HG03108 (cell line): ENCODE measurements around the gene CRYBB3.
"Not testable (repeated sequence)": the region's sequence is repeated elsewhere in the genome, so short reads cannot be mapped to it uniquely, and the experiment has no call there.

Experiments
- ATAC-seq: cut with Tn5 transposase; IDR thresholded peaks from one replicate; pipeline ENCODE4 v1.9.1; 2021; ENCODE audit warnings: moderate library complexity; ENCODE audit not compliant: unreplicated experiment

CRYBB3 gene

GRCh38 chr22:25238058-25238457, 38.4 kb downstream of the CRYBB3 start:
- ATAC-seq, result not testable (repeated sequence)

- not testable (repeated sequence) for ATAC-seq
These were observed 55.5 kb downstream of the CRYBB3 start for GRCh38 chr22:25255169-25255568.
